Loucy (cell line): Measurements from ENCODE around the gene TCP10L.
"Not testable (repeated sequence)": the region's sequence is repeated elsewhere in the genome, so short reads cannot be mapped to it uniquely, and the experiment has no call there.

ENCODE experiments used
- CTCF ChIP-seq: fragments of 200-600 bp; sonication (generic); conservative IDR thresholded peaks from 2 replicates; pipeline ENCODE4 v1.5.1; 2014; ENCODE audit warnings: mild to moderate bottlenecking, antibody characterized with exemption, low read length
- EZH2phosphoT487 ChIP-seq: fragments of 200-600 bp; IDR thresholded peaks from 2 replicates; pipeline ENCODE4 v1.6.1; 2018; ENCODE audit warnings: antibody characterized with exemption, mild to moderate bottlenecking, moderate library complexity, borderline replicate concordance

GRCh38 chr21:32610940-32611339, 25.6 kb upstream of the TCP10L start:
- not testable (repeated sequence) for TF ChIP-seq CTCF, EZH2phosphoT487
